EH (cell line): ENCODE data around the gene GALNT7.

ENCODE experiments used
- DNase-seq: peaks from one replicate; pipeline ENCODE4 v3.0.0-alpha.2; 2015; ENCODE audit warnings: low read depth

Gene GALNT7

GRCh38 chr4:173265751-173266150, 97.1 kb downstream of the GALNT7 start:
- no peak for DNase-seq

GRCh38 chr4:173267711-173268110, 99.1 kb downstream of the GALNT7 start:
- DNase-seq: no peak

GRCh38 chr4:173269280-173269679, 100.7 kb downstream of the GALNT7 start:
- no peak for DNase-seq

- no peak for DNase-seq
Observed at GRCh38 chr4:173270312-173271027, 101.9 kb downstream of the GALNT7 start.

GRCh38 chr4:173272314-173272713, 103.7 kb downstream of the GALNT7 start:
- no peak for DNase-seq

- peak; percentile 36 for DNase-seq
Observed at GRCh38 chr4:173272996-173273395, 104.4 kb downstream of the GALNT7 start.

- no peak for DNase-seq
Observed at GRCh38 chr4:173273941-173274340, 105.3 kb downstream of the GALNT7 start.

- no peak for DNase-seq
Observed at GRCh38 chr4:173274744-173275143, 106.1 kb downstream of the GALNT7 start.

GRCh38 chr4:173275150-173275549, 106.5 kb downstream of the GALNT7 start:
- DNase-seq: no peak

- DNase-seq: no peak
Observed at GRCh38 chr4:173277340-173277739, 108.7 kb downstream of the GALNT7 start.

- no peak for DNase-seq
Observed at GRCh38 chr4:173280998-173281397, 112.4 kb downstream of the GALNT7 start.

GRCh38 chr4:173281406-173282255, 113.0 kb downstream of the GALNT7 start:
- DNase-seq: no peak

GRCh38 chr4:173282256-173282562, 113.6 kb downstream of the GALNT7 start:
- no peak for DNase-seq

GRCh38 chr4:173282626-173283025, 114.0 kb downstream of the GALNT7 start:
- DNase-seq: no peak

GRCh38 chr4:173284463-173284862, 115.9 kb downstream of the GALNT7 start:
- no peak for DNase-seq

GRCh38 chr4:173287486-173287885, 118.9 kb downstream of the GALNT7 start:
- no peak for DNase-seq

GRCh38 chr4:173288296-173288695, 119.7 kb downstream of the GALNT7 start:
- DNase-seq: peak; percentile 65

- DNase-seq: no peak
Observed at GRCh38 chr4:173288698-173289352, 120.2 kb downstream of the GALNT7 start.

- DNase-seq: no peak
Observed at GRCh38 chr4:173289353-173289727, 120.7 kb downstream of the GALNT7 start.

GRCh38 chr4:173291899-173292298, 123.3 kb downstream of the GALNT7 start:
- no peak for DNase-seq

GRCh38 chr4:173293663-173294062, 125.1 kb downstream of the GALNT7 start:
- no peak for DNase-seq

GRCh38 chr4:173294444-173294843, 125.8 kb downstream of the GALNT7 start:
- DNase-seq: no peak
